Activated T-helper 1 cell treated with anti-CD3 and anti-CD28 coated beads, Interleukin-2, amount 50 U/mL, for 16 hours (primary cell): ENCODE results near the gene UBE3B.
"Not testable (repeated sequence)": the region's sequence is repeated elsewhere in the genome, so short reads cannot be mapped to it uniquely, and the experiment has no call there.

ENCODE experiments used
- DNase-seq, 2 donors: peaks; one replicate each; pipeline ENCODE4 v3.0.0-alpha.2; 2020; ENCODE audit warnings: low read depth in 1 of 2, low spot score in 1 of 2

Gene UBE3B

DNA sequence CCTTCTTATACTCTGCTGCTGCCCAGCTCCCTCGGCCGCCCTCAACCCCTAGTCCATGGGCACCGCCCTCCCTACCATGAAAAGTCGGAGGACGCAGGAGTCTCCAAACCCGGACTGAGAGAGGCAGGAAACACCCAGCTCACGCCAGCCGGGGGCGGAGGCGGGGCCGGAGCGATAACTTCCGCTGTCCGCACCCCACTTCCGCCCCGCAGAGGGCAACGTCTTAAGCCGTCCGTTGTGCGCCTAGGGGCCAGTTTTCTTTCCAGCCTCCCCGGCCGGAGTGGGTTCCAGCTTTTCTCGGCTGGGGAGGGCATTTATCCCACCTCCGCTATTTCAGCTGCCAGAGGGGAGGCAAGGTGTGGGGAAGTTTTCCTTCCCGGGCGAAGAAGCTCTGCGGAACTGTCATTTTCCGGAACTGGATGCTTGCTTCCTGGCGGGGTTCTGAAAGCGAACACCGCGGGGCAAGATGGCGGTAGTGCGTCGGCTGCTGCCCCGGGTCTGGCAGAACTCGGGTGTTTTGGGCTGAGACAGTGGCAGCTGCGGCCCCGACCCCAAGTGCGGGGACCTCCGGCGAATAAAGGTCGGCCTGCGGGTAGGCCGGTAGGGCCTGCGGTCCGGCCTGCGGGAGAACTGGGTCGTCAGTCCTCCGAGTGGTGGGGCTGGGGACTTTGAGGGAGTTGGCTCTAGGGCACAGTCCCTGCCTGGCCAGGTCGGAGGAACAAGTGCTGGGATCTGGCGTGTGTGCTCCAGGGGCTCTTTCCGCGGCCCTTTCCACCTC is at the start of gene UBE3B, which contains the start of gene KCTD10:
TSS of gene UBE3B (plus strand) at position 450 of the 778 bp plus-strand sequence. CDS start 5,918 bp downstream, outside the sequence.
TSS of gene KCTD10 (minus strand) at position 116 of the 778 bp plus-strand sequence. CDS start at position 78, 38 bp downstream.
- DNase-seq = peak; percentile 73 to 77

- peak; percentile 55 to 56 for DNase-seq
Observed at GRCh38 chr12:109428037-109428629, 49.3 kb upstream of the UBE3B start.

- not testable (repeated sequence) for DNase-seq
Observed at GRCh38 chr12:109428804-109429203, 48.6 kb upstream of the UBE3B start.

GRCh38 chr12:109430244-109430643 is 47.2 kb upstream of the UBE3B start:
- no peak for DNase-seq

GRCh38 chr12:109432431-109432830 is 45.0 kb upstream of the UBE3B start:
- DNase-seq = no peak

DNA sequence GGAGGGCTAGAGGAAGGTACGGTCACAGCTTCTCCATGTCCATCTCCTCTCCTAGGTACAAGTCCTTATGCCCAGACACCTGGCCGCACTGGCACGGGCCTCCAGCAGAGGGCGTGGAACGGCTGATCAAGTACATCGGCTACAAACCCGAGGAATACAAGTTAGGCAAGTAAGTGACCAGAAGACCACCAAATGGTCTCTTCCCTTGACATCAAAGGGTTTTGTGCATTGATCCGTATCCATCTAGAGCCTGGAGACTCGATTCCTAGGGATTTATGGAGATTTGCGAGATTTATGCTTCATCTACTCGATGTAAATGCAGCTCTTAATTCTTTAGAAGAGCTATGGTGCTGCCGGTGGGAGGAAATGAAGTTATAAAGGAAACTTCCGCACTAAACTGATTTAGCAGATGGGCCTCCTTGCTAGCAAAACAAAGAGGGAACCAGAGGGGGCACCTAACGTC is 44.6 kb upstream of the UBE3B start:
- DNase-seq = peak; percentile 54 to 68

- no peak for DNase-seq
Observed at GRCh38 chr12:109433618-109434017, 43.8 kb upstream of the UBE3B start.

DNA sequence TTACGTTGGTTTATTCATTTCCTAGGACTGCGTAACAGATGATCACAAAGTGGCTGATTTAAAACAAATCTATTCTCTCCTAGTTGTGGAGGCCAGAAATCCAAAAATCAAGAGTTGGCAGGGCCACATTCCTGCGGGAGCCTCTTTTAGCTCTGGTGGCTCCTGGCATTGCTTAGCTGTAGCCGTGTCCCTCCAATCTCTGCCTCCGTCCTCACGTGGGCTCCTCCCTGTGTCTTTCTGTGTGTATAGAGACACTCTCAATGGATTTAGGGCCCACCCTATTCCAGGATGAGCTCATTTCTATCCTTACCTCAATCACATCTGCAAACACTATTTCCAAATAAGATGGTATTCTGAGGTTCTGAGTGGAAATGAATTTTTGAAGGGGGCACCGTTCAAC is 42.9 kb upstream of the UBE3B start:
- DNase-seq = no peak

GRCh38 chr12:109435428-109436187 is 41.8 kb upstream of the UBE3B start:
- no peak for DNase-seq

DNA sequence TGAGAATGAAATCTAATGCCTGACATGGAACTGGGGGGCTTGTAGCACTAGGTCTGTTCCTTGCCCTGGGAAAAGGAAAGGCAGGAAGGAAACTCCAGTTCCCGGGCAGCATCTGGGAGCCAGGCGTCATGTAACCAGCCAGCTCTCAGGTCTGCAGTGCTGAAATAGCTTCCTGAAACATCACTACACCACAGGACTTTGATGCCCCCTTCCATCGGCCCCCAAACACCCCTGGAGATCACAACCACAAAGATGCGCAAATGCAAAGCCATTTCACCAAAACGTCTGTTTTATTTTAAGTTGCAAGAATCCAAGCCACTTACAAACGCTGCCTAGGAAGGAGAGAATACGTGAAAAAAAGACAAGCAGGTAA is 41.3 kb upstream of the UBE3B start:
- DNase-seq = no peak

GRCh38 chr12:109439181-109439580 is 38.3 kb upstream of the UBE3B start:
- DNase-seq = no peak

DNA sequence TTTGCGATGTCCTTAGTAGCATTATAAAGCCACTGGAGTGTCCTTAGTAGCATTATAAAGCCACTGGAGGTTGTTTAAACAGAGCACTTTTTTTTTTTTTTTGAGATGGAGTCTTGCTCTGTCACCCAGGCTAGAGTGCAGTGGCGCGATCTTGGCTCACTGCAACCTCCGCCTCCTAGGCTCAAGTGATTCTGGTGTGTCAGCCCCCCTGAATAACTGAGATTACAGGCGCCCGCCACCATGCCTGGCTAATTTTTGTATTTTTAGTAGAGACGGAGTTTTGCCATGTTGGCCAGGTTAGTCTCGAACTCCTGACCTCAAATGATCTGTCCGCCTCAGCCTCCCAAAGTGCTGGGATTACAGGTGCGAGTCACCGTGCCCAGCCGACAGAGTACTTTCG is 37.5 kb upstream of the UBE3B start:
- not testable (repeated sequence) for DNase-seq

GRCh38 chr12:109440851-109441490 is 36.5 kb upstream of the UBE3B start:
- DNase-seq = no peak

GRCh38 chr12:109443794-109444193 is 33.6 kb upstream of the UBE3B start:
- no peak for DNase-seq

DNA sequence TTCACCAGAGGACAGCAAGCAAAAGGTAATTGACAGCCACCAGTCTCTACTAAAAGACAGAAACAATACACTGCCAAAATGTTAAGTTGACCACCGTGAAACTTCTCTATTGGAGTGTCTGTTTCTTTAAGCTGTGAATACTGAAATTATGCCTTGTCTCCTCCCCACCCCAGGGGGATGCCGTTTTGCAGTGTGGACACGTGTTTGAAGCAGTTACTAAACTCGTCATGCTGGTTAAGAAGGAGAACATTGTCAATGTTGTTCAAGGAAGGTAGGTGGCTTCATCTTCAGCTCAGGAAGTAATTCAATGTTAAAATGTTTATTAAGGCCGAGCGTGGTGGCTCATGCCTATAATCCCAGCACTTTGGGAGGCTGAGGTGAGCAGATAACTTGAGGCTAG is 33.2 kb upstream of the UBE3B start:
- no peak for DNase-seq

GRCh38 chr12:109445191-109445609 is 32.2 kb upstream of the UBE3B start:
- no peak for DNase-seq

- no peak for DNase-seq
Observed at GRCh38 chr12:109446869-109447268, 30.6 kb upstream of the UBE3B start.

DNA sequence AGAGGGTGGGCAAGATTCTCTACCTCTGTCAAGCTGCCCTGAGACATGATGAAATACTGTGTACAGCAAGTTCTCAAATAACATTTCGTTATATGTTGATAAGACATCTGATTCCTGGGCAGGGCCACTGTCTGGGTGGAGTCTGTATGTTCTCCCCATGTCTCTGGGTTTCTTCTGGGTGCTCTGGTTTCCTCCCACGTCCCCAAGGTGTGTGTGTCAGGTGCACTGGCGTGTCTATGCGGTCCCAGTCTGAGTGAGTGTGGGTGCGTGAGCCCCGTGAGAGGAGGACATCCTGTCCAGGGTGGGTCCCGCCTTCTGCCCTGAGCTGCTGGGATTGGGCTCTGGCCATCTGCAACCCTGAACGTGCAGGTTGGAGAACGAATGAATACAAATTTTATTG is 30.0 kb upstream of the UBE3B start:
- DNase-seq = no peak

- no peak for DNase-seq
Observed at GRCh38 chr12:109448272-109448671, 29.2 kb upstream of the UBE3B start.

DNA sequence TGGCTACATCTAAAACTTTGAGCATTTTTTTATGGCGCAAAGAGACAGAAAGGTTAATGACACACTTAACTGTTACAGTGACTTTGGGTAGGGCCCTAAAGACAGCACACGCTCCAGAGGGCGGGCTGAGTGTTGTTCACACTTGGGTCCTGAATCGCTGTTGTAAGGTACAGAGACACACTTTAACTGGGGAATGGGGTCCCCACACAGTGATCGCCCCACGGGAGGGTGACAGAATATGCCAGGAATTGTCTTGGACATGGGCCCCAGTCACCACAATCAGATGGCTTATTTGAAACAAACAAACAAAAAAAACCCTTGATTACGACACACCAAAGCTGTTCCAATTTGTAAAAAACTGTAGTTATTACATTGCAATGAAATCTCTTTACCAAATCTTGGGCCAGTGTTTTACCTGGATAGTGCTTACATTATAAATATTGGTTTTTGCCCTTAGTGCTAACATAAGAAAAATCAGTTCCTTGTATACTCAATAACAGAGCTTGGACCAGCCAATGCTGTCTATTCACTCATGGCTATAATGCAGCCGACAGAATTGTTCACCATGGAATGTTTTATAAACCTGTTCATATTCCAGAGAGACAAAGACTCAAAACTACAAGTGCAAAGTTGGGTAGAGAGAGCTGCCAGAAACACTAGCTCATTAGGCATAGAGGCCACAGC is 28.6 kb upstream of the UBE3B start:
- no peak for DNase-seq
